HepG2 (cell line): Measurements from ENCODE around the gene SPRYD3. TPM values are rescaled to one million over a fixed set of nuclear protein-coding genes. Genes with fewer than 3 reads are reported as not detected.
A peak's percentile ranks its signal among the peaks of the same experiment; 100 is the strongest.

Experiments used
- ARHGAP35 ChIP-seq: sonication (generic); formaldehyde crosslinking; IDR thresholded peaks from 2 replicates; pipeline ENCODE4 v1.9.0; 2022; ENCODE audit warnings: mild to moderate bottlenecking, inconsistent platforms, moderate library complexity, missing genetic modification reagents, borderline replicate concordance
- CHD4 ChIP-seq: fragments of 200-600 bp; sonication (generic); IDR thresholded peaks from 2 replicates; pipeline ENCODE4 v1.7.0; 2017; ENCODE audit warnings: mild to moderate bottlenecking, low read length, borderline replicate concordance
- HDAC6 ChIP-seq: fragments of 200-600 bp; sonication (generic); IDR thresholded peaks from 2 replicates; pipeline ENCODE4 v1.7.0; 2017; ENCODE audit warnings: mild to moderate bottlenecking, antibody characterized with exemption, low read length, low read depth
- JDP2 ChIP-seq: sonication (generic); formaldehyde crosslinking; IDR thresholded peaks from 2 replicates; pipeline ENCODE4 v1.8.1; 2022; ENCODE audit warnings: missing genetic modification reagents, borderline replicate concordance
- KDM1A ChIP-seq: IDR thresholded peaks from 2 replicates; pipeline ENCODE4 v1.6.1; 2016; ENCODE audit warnings: missing compliant biosample characterization
- KDM5A ChIP-seq: fragments of 200-600 bp; sonication (generic); IDR thresholded peaks from 2 replicates; pipeline ENCODE4 v1.7.0; 2018; ENCODE audit warnings: antibody characterized with exemption, mild to moderate bottlenecking, low read length, borderline replicate concordance
- KLF9 ChIP-seq: IDR thresholded peaks from 2 replicates; pipeline ENCODE4 v1.6.1; 2016; ENCODE audit warnings: low read depth
- MED13 ChIP-seq: sonication (generic); formaldehyde crosslinking; IDR thresholded peaks from 2 replicates; pipeline ENCODE4 v1.5.0; 2020; ENCODE audit warnings: missing genetic modification reagents
- REXO4 ChIP-seq: sonication (generic); formaldehyde crosslinking; IDR thresholded peaks from 2 replicates; pipeline ENCODE4 v1.8.0; 2022; ENCODE audit warnings: missing genetic modification reagents, mild to moderate bottlenecking, borderline replicate concordance
- SMAD9 ChIP-seq: sonication (generic); formaldehyde crosslinking; IDR thresholded peaks from 2 replicates; pipeline ENCODE4 v1.5.1; 2020; ENCODE audit warnings: mild to moderate bottlenecking, missing genetic modification reagents
- SOX6 ChIP-seq, 2 experiments: fragments of 450-650 bp in 1 of 2; sonication (generic) in 1 of 2; formaldehyde crosslinking in 1 of 2; IDR thresholded peaks; 2 replicates each; pipeline versions ENCODE4 v1.4.0 to v1.6.1; 2017 to 2020; ENCODE audit warnings: antibody characterized with exemption in 1 of 2, mild to moderate bottlenecking in 1 of 2, missing genetic modification reagents in 1 of 2
- TAF1 ChIP-seq: sonication (generic); formaldehyde crosslinking; IDR thresholded peaks from 2 replicates; pipeline ENCODE4 v1.4.0; 2020; ENCODE audit warnings: missing genetic modification reagents
- XRCC5 ChIP-seq: fragments of 200-400 bp; formaldehyde crosslinking; optimal IDR thresholded peaks from 2 replicates; pipeline ENCODE3; 2017; ENCODE audit warnings: mild to moderate bottlenecking, low read length
- ZBTB38 ChIP-seq: sonication (generic); formaldehyde crosslinking; IDR thresholded peaks from 2 replicates; pipeline ENCODE4 v1.5.1; 2020; ENCODE audit warnings: mild to moderate bottlenecking, missing genetic modification reagents
- ZNF382 ChIP-seq: sonication (generic); formaldehyde crosslinking; IDR thresholded peaks from 2 replicates; pipeline ENCODE4 v1.5.0; 2020; ENCODE audit warnings: missing genetic modification reagents, mild to moderate bottlenecking, borderline replicate concordance
- ZNF616 ChIP-seq: sonication (generic); formaldehyde crosslinking; IDR thresholded peaks from 2 replicates; pipeline ENCODE4 v1.5.0; 2020; ENCODE audit warnings: low read depth, mild to moderate bottlenecking, missing genetic modification reagents
- ZNF709 ChIP-seq: sonication (generic); formaldehyde crosslinking; IDR thresholded peaks from 2 replicates; pipeline ENCODE4 v1.5.0; 2020; ENCODE audit warnings: mild to moderate bottlenecking, missing genetic modification reagents
- polyA plus RNA-seq, 8 experiments: library from polyadenylated mRNA; depleted of rRNA in 3 of 8; stranded (reverse) in 7 of 8; unstranded in 1 of 8; fragments of >200 nt; fragmentation: Illumina TruSeq in 4 of 8; extraction: Trizol in 4 of 8; gene quantifications; 2 replicates each; pipeline versions ENCODE4 v1.2.1 to v1.2.3, GENCODE V29; 2011 to 2016; ENCODE audit warnings: low read depth in 4 of 8, missing spikeins in 1 of 8, mixed read lengths in 1 of 8; ENCODE audit not compliant: insufficient read depth in 1 of 8
- total RNA-seq, 5 experiments: library from RNA; depleted of rRNA; stranded (reverse); fragments of >200 nt; fragmentation: Illumina TruSeq; extraction: Trizol; gene quantifications; 2 replicates each; pipeline ENCODE4 v1.2.3, GENCODE V29; 2016; ENCODE audit warnings: low read depth in 1 of 5
- TF ChIP-seq, protein P1 (sequence below): sonication (generic); formaldehyde crosslinking; IDR thresholded peaks from 2 replicates; pipeline ENCODE4 v1.9.0; 2021; ENCODE audit warnings: missing genetic modification reagents, borderline replicate concordance
- TF ChIP-seq, protein P2 (sequence below): sonication (generic); formaldehyde crosslinking; IDR thresholded peaks from 2 replicates; pipeline ENCODE4 v1.5.1; 2020; ENCODE audit warnings: mild to moderate bottlenecking, missing genetic modification reagents, borderline replicate concordance
- TF ChIP-seq, protein P3 (sequence below): sonication (generic); formaldehyde crosslinking; IDR thresholded peaks from 2 replicates; pipeline ENCODE4 v1.5.1; 2020; ENCODE audit warnings: missing genetic modification reagents, mild to moderate bottlenecking, borderline replicate concordance
- TF ChIP-seq, protein P4 (sequence below): sonication (generic); formaldehyde crosslinking; IDR thresholded peaks from 2 replicates; pipeline ENCODE4 v1.8.0; 2022; ENCODE audit warnings: missing genetic modification reagents, mild to moderate bottlenecking, borderline replicate concordance
- TF ChIP-seq, protein P5 (sequence below): sonication (generic); formaldehyde crosslinking; IDR thresholded peaks from 2 replicates; pipeline ENCODE4 v1.4.0; 2020; ENCODE audit warnings: mild to moderate bottlenecking, missing genetic modification reagents

Gene SPRYD3
- total and polyA plus RNA-seq, 2 of the 13 experiments (the other 11 are each of a cell fraction or from before 2014, with no cell fraction given): 9.0 to 9.2 TPM

DNA sequence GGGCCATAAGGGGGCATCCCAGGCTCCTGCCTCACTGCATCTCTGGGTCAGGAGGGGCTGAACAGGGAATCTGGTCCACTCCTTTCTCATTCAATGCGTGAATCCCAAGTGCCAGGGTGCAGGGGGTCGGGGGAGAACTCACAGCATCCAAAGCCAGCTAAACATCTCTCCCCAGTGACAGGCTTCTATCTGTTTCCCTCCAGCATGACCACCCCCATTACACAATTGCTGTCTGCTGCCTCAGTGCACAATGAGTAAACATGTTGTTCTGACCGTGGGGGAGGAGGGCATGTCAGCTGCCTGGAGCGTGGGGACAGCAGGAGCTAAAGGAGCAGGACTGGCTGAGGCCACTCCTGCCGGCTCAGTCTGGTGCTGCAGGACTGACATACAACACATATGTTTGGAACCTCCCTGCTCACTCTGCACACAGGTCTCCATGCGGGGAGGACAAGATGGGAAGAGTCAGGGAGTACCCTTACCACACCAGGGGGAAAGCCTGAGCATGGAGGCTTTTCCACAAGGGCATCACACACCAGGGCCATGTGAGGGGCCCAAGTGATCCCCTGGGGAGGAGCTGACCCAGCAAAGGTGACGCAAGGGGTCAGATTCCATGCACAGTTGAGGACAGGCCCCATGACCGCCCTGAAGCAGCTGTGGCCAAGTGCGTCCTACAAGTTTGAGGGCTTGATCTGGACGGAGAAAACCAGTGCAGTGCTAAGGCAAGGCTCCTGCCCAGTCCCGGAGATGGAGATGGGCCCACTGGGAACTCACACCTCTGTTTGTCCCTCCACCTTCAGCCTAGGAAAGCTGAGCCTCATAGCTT lies 27.9 kb downstream of the SPRYD3 start (continued):
- TF ChIP-seq, protein P1, sequence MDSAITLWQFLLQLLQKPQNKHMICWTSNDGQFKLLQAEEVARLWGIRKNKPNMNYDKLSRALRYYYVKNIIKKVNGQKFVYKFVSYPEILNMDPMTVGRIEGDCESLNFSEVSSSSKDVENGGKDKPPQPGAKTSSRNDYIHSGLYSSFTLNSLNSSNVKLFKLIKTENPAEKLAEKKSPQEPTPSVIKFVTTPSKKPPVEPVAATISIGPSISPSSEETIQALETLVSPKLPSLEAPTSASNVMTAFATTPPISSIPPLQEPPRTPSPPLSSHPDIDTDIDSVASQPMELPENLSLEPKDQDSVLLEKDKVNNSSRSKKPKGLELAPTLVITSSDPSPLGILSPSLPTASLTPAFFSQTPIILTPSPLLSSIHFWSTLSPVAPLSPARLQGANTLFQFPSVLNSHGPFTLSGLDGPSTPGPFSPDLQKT: no peak
- TF ChIP-seq, protein P2, sequence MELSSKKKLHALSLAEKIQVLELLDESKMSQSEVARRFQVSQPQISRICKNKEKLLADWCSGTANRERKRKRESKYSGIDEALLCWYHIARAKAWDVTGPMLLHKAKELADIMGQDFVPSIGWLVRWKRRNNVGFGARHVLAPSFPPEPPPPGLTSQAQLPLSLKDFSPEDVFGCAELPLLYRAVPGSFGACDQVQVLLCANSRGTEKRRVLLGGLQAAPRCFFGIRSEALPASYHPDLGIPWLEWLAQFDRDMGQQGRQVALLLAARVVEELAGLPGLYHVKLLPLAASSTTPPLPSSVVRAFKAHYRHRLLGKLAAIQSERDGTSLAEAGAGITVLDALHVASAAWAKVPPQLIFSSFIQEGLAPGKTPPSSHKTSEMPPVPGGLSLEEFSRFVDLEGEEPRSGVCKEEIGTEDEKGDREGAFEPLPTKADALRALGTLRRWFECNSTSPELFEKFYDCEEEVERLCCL (CRISPR knock-in tag): 0 out of 2 replicates have a peak, but pooled peaks have one; percentile 42
- TF ChIP-seq JDP2 (CRISPR knock-in tag) (no peak), KDM5A (no peak), HDAC6 (no peak), SOX6 (IDR thresholded peaks at IDR 0.05) (no peak), SOX6 (CRISPR knock-in tag; IDR thresholded peaks at IDR 0.05) (peak; percentile 66), ZBTB38 (CRISPR knock-in tag) (0 out of 2 replicates have a peak, but pooled peaks have one; percentile 13), SMAD9 (CRISPR knock-in tag) (no peak), ARHGAP35 (CRISPR knock-in tag) (no peak), MED13 (CRISPR knock-in tag) (no peak), REXO4 (no peak), ZNF709 (CRISPR knock-in tag) (0 out of 2 replicates have a peak, but pooled peaks have one; percentile 34), XRCC5 (peak; percentile 39), KDM1A (CRISPR knock-in tag) (no peak), CHD4 (no peak), ZNF382 (CRISPR knock-in tag) (no peak), KLF9 (CRISPR knock-in tag) (no peak), TAF1 (no peak), ZNF616 (CRISPR knock-in tag) (no peak)
- TF ChIP-seq, protein P3, sequence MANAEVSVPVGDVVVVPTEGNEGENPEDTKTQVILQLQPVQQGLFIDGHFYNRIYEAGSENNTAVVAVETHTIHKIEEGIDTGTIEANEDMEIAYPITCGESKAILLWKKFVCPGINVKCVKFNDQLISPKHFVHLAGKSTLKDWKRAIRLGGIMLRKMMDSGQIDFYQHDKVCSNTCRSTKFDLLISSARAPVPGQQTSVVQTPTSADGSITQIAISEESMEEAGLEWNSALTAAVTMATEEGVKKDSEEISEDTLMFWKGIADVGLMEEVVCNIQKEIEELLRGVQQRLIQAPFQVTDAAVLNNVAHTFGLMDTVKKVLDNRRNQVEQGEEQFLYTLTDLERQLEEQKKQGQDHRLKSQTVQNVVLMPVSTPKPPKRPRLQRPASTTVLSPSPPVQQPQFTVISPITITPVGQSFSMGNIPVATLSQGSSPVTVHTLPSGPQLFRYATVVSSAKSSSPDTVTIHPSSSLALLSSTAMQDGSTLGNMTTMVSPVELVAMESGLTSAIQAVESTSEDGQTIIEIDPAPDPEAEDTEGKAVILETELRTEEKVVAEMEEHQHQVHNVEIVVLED (CRISPR knock-in tag): 0 out of 2 replicates have a peak, but pooled peaks have one; percentile 24
- TF ChIP-seq, protein P4, sequence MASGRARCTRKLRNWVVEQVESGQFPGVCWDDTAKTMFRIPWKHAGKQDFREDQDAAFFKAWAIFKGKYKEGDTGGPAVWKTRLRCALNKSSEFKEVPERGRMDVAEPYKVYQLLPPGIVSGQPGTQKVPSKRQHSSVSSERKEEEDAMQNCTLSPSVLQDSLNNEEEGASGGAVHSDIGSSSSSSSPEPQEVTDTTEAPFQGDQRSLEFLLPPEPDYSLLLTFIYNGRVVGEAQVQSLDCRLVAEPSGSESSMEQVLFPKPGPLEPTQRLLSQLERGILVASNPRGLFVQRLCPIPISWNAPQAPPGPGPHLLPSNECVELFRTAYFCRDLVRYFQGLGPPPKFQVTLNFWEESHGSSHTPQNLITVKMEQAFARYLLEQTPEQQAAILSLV (CRISPR knock-in tag): no peak
- TF ChIP-seq, protein P5, sequence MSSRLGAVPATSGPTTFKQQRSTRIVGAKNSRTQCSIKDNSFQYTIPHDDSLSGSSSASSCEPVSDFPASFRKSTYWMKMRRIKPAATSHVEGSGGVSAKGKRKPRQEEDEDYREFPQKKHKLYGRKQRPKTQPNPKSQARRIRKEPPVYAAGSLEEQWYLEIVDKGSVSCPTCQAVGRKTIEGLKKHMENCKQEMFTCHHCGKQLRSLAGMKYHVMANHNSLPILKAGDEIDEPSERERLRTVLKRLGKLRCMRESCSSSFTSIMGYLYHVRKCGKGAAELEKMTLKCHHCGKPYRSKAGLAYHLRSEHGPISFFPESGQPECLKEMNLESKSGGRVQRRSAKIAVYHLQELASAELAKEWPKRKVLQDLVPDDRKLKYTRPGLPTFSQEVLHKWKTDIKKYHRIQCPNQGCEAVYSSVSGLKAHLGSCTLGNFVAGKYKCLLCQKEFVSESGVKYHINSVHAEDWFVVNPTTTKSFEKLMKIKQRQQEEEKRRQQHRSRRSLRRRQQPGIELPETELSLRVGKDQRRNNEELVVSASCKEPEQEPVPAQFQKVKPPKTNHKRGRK (CRISPR knock-in tag): no peak
